Nucleus accumbens (tissue), 56 donors: ENCODE measurements around the gene TMPRSS13.
"Not testable (repeated sequence)": the region's sequence is repeated elsewhere in the genome, so short reads cannot be mapped to it uniquely, and the experiment has no call there.

Source experiments
- DNase-seq, 56 donors: peaks; one replicate each; lab custom pipeline; 2025; lab: John Stamatoyannopoulos, UW

Gene TMPRSS13

DNA sequence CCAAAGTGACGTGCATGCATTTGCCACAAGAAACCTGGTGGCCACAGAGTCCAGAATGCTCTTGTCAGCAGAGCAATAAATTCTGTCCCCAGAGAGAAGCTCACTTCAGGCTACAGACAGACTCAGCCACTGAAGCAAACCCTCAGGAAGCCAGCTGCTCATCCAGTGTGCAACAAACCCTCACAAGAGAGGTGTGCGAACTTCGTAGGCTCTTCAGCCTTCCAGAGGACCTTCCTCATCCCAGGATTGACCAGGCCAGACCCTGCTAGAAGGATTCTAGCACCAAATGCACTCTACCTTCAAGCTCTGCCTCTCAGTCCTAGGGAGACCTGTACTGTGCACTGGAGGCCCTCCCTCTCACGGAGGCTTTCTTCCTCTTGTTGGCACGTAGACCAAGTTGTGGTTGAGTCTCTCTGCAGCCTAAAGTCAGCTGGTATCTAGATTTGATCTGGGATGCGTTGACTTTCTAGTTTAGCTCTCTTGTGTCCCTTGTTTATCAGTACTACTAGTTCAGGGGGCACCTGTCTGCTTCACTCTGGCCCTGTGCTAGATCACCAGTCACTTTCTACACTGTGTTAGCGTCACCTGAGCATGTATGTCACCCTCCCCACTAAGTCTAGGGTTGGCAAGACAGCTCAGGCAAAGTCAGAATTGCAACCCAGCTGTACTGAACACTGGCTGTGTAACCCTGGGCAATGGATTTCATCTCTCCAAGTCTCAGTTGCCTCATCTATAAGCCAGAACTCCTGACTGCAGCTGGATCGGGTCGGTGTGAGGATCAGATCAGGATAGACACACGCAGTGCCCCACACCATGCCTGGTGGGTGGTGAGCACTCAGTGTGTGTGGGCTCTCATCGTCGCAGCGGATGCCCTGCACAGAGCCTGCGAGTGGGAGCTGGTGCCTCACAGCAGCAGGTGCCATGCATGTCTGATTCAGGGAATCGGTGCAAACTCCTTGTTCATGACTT is 22.1 kb upstream of the TMPRSS13 start:
- peak in 1 of 56 donors; percentile 15 for DNase-seq

DNA sequence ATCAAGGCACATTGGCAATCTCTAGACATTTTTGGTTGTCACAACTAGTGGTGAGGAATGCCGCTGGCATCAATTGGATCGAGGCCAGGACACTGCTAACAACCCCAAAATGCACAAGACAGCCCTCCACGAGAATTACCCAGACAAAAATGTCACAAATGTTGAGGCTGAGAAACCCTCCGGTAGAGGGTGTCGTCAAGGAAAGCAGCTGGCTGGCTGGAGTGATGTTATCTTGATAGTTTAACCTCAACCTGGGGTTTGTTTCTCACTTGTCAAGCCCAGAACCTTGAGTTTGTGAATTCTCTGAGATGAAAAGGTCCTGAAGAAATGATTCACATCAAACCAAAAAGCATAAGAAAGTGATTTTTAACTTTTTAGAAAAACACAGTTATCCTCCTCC is 21.1 kb upstream of the TMPRSS13 start:
- no peak for DNase-seq

DNA sequence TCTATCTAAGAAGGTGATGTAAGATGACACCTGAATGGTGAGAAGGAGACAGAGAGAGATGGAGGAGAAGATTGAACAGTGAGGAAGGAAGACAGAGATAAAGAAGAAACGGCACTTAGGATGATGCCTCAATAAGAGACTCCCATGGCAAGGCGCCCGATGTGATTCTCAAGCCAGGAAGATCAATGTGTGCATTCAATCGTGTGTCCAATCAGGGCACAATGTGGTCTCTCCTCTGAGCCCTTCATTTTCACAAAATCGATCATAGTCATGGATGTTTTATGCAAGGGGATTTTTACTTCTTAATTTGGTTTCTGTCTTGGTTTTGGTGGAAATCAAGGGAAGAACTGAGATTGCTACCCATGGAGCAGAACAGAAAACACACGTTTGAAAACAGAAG is 19.9 kb upstream of the TMPRSS13 start:
- DNase-seq, result no peak

DNA sequence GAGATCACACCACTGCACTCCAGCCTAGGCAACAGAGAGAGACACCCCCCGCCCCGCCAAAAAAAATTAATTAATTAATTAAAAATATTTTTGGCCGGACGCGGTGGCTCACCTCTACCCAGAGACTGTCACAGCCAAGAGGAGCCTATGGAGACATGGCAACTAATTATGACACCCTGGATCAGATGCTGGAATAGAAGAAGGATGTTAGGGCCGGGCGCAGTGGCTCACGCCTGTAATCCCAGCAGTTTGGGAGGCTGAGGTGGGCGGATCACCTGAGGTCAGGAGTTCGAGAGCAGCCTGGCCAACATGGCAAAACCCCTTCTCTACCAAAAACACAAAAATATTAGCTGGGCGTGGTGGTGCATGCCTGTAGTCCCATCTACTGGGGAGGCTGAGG is 19.3 kb upstream of the TMPRSS13 start:
- not testable (repeated sequence) for DNase-seq

DNA sequence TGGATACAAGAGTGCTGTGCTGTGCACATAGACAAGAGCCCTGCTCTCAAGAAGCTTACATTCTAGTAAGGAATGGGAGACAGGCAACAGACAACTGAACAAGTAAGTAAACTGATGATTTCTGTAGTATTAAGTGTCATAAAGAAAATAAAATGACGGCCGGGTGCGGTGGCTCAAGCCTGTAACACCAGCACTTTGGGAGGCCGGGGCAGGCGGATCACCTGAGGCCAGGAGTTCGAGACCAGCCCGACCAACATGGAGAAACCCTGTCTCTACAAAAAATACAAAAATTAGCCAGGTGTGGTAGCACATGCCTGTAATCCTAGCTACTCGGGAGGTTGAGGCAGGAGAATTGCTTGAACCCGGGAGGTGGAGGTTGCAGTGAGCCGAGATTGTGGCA is 18.5 kb upstream of the TMPRSS13 start:
- not testable (repeated sequence) for DNase-seq

DNA sequence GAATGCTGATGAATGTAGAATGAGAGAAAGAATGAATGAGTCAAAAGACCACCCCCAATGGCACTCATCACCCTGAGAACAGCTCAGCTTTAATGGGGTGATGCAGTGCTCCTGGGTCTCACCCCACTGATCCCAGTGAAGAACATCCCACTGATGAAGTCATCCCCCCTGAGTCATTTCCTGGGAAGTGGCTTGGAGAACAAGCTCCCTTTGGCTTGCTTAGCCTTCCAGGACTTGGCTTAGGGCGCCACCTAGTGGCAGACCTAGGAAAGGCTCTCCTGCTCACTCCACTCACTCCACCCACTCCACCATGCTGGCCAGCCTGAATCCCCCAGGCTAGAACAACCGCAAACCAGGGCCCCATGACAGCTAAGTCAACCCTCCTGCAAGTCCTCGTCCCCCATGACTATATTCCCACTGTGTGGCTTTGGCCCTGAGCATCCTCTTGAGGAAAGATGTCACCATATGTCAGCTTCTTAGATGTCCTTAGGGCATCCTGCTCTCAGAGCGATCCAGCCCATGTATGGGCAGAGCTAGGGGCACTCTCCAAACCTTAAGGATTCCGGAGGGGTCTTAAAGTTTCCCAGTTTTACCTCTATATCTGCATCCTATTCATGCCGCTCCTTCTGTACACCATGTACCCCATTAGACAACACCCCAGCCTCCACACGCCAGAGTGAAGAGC is 17.8 kb upstream of the TMPRSS13 start:
- peak in 53 of 56 donors; percentile 21 to 93 (median 75) for DNase-seq

DNA sequence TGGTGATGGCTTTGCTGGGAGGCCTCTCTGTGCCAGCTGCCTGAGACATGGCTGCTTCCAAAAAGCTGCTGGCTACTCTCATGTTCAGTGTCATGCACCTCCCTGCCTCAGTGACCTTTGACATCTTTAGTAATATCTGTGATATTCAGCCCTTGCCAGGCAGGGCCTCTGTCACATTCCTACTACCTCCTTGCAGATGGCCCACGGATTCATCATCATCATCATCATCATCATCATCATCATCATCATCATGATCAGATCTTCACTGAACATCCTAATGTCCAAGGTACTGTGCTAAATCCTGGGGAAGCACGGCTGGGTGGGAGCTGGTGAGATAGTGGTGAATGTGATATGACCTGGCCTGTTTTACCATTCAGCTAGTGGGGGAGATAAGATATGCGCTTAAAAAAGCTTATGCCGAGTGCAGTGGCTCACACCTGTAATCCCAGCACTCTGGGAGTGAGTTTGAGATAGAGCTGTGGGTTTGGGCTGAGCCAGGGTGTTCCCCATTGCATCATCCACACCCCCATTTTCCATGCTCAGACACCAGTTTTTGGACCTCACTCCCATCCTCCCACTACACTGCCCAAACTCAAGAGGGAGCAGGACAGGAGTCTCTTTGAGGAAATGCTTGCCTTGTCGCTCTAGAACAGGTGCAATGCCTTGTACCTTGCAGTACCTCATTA is 17.1 kb upstream of the TMPRSS13 start:
- no peak for DNase-seq

DNA sequence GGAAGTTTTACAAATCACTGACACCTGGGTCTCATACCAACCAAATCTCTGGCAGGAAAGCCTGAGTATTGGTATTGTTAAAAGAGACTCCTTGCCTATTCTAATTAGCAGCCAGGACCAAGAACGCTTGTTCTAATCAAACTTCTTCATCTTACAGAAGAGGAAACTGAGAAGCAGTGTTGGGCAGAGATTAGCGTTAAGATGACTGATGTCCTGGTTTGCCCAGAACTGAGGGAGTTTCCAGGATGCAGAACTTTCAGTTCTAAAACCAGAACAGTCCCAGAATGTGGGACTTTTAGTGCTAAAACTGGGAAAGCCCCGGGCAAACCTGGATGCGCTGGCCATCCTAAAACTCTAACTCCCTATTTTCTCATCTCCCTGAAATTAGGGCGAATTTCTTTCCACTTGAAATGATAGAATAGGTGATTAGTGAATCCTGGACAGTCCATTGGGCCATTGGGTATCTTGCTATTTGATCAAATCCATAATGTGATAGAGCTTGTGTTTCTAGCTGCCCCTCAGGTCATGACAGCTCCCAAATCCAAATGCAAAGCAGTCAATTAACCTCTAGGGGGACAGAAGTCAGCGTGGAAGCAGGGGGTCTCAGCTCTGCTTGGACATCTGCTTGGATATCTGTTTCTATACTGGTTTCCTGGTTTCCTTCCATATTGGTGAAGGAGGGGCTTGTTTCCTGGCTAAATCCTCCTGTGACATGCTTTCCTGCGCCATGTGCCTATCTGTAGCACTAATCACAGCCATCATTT is 16.0 kb upstream of the TMPRSS13 start:
- DNase-seq, result no peak

DNA sequence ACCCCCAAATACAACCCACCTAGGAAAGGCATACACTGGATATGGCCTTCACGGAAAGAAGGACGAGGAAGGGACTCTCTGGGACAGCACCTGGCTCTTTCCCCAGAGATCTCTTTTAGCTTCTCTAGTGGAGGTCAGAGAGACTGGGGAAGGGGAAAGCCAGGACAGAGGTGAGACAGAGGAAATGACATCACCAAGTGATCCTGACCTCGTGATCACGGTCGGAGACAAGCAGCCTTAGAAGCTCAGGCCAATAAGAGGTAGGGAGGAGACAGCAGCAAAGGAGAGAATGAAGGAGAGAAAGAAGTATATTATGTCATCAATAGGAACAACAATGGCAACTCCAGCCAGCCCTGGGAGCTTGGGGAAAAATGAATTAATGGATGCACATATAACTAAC is 15.4 kb upstream of the TMPRSS13 start:
- no peak for DNase-seq

DNA sequence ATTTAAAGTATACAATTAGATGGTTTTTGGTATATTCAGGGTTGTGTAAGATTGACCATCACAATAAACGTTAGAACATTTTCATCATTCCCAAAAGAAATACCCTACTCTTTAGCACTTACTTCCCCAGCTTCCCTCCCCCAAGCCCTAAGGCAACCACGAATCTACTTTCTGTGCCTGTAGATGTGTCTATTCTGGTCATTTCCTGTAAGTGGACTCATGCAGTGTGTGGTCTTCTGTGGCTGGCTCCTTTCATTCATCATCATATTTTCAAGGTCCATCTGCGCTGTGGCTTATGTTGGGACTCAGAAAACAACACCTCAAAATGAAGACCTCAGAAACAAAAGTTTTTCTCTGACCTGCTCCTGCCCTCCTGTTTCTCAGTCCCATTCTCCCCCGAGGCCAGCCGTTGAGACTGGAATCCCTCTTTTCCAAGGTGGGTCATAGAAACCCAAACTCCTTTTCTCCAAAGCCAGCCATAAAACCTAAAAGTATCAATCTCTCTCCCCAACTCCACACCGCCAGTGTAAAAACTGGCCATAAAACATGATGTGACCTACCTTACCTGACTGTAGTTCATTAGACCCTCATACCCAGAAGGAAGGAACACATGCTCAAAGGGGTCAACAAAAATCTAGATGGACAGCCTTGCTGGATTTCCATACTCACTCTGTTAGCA is 12.9 kb upstream of the TMPRSS13 start:
- no peak for DNase-seq

DNA sequence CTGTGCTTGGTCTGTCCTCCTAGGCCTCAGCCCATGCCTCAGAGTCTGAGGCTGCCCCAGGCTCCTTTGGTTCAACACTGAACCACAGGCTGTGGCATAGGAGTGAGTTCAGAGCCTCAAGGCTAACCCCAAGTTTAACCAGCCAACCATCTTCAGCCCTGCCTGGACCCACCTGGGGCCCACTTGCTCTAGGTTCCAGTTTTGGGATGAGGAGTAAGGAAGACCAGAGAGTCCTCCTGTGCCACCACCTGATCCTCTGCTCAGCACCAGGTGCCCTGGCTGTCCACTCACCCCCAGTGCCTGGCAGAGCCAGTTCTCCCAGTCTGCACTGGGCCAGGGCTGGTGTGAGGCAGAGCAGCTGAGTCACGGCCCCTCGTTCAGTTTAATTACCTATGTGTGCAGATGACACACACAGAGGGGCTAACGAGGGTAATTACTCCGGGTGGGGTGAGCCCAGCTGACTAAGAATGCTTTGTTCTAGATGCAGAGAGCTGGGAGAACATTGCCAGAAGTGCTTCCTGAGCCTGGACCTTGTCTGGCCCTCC is 12.0 kb upstream of the TMPRSS13 start:
- no peak for DNase-seq

DNA sequence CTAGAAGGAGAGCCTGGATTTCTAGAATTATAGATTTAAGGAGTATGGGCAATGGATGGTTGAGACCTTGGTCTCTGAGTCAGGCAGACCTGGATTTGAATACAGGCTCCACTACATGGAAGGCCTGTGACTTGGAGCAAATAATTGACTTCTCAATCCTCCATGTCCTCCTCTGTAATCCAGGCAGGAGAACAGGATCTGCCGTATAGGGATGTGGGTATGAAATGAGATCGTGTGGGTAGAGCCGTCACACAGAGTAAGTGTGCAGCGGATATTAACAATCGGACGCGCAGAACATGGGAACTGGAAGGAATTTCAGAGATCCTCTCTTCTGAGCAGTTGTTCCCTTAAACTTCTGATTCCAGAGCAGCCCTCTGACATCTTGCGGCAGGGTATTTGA is 11.5 kb upstream of the TMPRSS13 start:
- DNase-seq, result no peak

DNA sequence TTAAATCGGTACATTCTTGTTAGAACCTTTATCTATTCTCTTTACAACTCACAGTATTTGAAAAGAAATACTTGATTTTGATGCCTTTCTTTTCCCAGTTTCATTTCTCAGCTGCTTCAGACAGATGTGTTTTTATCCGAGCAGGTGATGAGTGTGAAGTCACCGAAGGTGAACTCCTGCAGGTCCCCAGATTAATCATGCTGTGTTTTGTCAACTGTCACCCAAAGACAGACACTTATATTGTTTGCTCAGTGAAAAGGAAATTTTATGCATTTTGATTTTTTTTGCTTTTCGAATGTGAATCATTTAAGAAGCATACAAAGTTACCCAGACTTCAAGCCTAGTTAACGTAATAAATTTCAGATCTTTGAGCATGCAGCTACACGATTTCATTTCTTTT is 7.8 kb upstream of the TMPRSS13 start:
- peak in 6 of 56 donors; percentile 2 to 14 (median 6) for DNase-seq

DNA sequence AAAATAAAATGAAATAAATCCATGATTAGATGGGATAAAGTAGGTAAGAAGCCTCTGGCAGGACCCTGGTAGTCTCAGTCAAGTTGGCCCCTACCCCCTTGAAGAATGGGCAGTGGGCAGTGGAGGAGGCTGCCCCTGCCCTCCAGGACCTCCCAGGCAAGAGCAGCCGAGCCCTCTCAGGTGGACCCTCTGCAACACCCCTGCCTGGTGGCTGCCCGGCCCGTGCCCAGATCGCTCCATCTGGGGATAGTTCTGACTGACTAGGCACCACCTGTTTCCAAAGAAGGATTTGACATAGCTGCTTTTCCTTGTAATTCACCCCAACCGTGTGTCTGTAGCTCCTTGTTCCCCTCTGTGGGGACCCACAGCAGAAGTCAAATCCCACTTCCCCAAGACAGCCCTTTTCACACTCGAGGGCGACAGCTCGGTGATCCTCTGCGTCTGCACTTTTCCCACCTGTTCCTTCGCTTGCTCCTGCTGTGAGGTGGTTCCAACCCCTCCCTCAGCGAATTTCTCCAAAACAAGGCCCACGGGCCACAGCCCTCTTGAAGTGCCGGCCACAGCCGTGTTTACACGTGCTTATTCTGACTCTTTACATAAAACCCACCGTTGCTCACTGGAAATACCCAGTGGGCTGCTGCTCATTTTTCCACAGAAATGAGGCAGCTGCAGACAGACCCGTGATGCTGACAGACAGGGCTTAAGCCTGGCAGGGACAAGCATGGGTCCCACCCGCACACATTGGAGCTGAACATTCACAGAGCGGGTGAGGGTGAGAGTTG is 5.5 kb upstream of the TMPRSS13 start:
- no peak for DNase-seq

DNA sequence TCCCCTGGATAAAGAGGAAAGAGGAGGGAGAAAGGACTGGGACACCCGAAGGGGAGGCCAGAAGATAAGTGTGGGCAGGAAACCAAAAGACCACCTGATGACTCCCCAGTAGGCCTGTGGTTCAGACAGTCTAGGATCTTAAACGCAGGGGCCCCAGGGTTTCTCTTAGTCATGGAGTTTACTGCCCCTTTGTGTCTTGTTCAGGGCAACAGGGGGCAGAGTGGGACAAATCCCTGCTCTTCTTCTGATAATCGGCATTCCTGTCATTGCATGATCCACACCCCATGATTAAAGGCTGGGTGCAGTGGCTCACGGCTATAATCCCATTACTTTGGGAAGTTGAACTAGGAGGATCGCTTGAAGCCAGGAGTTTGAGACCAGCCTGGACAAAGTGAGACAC is 4.7 kb upstream of the TMPRSS13 start:
- DNase-seq, result no peak

DNA sequence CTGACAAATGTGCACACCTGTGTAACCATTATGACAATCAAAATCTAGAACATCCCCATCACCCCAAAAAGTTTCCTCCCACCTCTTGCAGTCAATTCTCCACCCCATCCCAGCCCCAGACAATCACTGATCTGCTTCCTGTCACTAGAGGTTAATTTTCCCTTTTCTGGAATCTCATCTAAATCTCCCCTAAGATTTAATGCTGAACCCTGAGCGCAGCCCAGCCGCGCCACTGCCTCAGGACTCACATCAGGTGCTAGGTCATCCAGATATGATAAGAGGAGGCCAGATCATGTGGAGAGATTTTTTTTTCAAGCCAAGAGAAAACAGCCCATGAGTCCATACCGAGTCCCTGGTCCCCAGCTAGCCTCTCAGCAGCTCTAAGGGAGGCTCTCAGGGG is 4.3 kb upstream of the TMPRSS13 start:
- DNase-seq, result no peak

DNA sequence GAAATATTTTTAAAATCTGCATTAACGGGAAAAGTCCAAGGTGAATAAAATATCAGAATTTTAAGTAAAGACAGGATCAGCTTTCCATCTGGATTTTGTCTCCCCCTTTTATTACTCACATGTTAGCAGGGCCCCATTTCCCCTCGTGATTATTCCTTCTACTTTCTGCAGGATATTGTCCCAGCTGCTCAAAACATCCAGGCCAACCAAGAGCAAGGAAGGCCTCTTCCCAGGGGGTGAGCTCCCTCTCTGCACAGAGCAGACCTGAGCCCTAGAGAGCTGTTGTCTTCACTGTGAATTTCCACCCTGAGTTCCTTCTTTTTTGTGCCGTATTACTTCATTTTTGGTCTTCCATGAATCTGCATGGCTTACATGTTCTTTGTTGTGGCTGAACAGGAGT is 3.7 kb upstream of the TMPRSS13 start:
- DNase-seq, result no peak

DNA sequence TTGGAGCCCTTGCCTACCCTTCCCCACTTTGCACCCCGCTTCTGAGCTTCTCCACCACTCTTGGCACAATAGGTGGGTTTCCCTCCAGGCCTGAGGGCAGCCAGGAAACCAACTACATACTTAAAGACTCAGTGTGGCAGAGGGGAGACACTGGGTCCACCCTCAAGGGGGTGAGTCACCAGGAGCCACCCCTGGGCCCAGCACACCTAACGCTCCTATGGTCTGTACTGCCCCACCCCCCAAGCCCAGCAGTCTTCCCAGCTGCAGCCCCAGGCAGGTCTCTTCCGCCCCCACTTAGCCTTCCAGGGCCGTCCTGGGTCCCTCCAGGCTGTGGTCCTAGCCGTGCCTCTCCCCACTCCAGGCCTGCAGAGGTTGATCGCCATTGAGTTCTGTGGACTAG is 3.2 kb upstream of the TMPRSS13 start:
- no peak for DNase-seq

DNA sequence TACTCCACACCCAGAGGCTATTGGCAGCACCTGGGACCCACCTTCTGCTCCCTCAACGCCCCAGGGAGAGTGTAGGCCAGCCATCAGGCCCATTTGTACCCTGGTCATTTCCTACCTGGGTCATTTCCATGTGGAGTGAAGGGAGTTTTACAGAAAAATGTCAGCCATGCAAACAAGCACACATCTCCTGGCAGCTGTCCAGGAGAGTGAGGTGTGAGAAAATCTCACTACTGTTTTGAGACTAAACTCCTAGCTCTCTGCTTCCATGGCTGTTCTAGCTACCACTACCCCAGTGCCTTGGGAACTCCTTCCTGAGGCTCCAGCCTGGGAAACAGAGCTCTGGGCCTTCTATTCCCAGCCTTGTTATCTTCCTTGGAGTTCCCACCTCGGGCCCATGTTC is 2.8 kb upstream of the TMPRSS13 start:
- no peak for DNase-seq
